H4 (cell line): Measurements from ENCODE around the gene KLK1. TPM values are rescaled to one million over a fixed set of nuclear protein-coding genes. Genes with fewer than 3 reads are reported as not detected.

ENCODE experiments used
- total RNA-seq: library from RNA; depleted of rRNA; stranded (reverse); fragments of >200 nt; shearing (Covaris generic); gene quantifications from 2 replicates; pipeline ENCODE4 v1.2.3, GENCODE V29; 2014; rRNA removed

The KLK1 gene
- total RNA-seq, 1 experiment from 2014 or later: not detected

Other genes starting within 250 kb of the KLK1 start
- gene SYT3, start 183.9 kb downstream of the KLK1 start, total RNA-seq: 1.9 and 4.5 TPM in 2 replicates
- 5.0 and 5.3 TPM in 2 replicates for gene C19orf81, start 174.3 kb downstream of the KLK1 start, total RNA-seq
- gene SHANK1, start 104.0 kb downstream of the KLK1 start, total RNA-seq: 0.68 and 2.2 TPM in 2 replicates
- 0.45 and 4.6 TPM in 2 replicates for gene CLEC11A, start 100.4 kb downstream of the KLK1 start, total RNA-seq
- gene GPR32, start 53.3 kb downstream of the KLK1 start, total RNA-seq: not detected in 2 replicates
- not detected in 2 replicates for gene ACP4, start 33.4 kb downstream of the KLK1 start, total RNA-seq
- gene KLK15, start 9.8 kb upstream of the KLK1 start, total RNA-seq: not detected in 2 replicates
- gene KLK3, start 31.1 kb upstream of the KLK1 start, total RNA-seq: not detected in 2 replicates
- gene KLK2, start 49.7 kb upstream of the KLK1 start, total RNA-seq: not detected in 2 replicates
- gene KLK4, start 87.6 kb upstream of the KLK1 start, total RNA-seq: not detected in 2 replicates
- 0.64 TPM in 1 of 2 replicates, not detected in the other for gene KLK5, start 129.3 kb upstream of the KLK1 start, total RNA-seq
- not detected in 2 replicates for gene KLK6, start 145.8 kb upstream of the KLK1 start, total RNA-seq
- gene KLK7, start 160.1 kb upstream of the KLK1 start, total RNA-seq: not detected in 2 replicates
- gene KLK8, start 177.8 kb upstream of the KLK1 start, total RNA-seq: not detected in 2 replicates
- gene KLK10, start 195.9 kb upstream of the KLK1 start, total RNA-seq: not detected in 2 replicates
- gene KLK11, start 202.8 kb upstream of the KLK1 start, total RNA-seq: not detected in 2 replicates
- gene KLK12, start 211.2 kb upstream of the KLK1 start, total RNA-seq: not detected in 2 replicates
- gene KLK13, start 241.3 kb upstream of the KLK1 start, total RNA-seq: not detected in 2 replicates